Osteocyte (in vitro differentiated cells): ENCODE measurements around the gene SEC22A. TPM values are rescaled to one million over a fixed set of nuclear protein-coding genes. Genes with fewer than 3 reads are reported as not detected.

ENCODE experiments used
- DNase-seq: peaks from one replicate; pipeline ENCODE4 v3.0.0; 2021; ENCODE audit warnings: mixed read lengths; ENCODE audit not compliant: unreplicated experiment; ENCODE audit errors: extremely low spot score
- H3K27ac Mint-ChIP-seq: one replicate; pipeline ENCODE4 v1.8.0; 2021; ENCODE audit warnings: mild to moderate bottlenecking, mixed read lengths; ENCODE audit not compliant: unreplicated experiment
- H3K27me3 Mint-ChIP-seq: one replicate; pipeline ENCODE4 v1.8.0; 2021; ENCODE audit warnings: mixed read lengths; ENCODE audit not compliant: unreplicated experiment
- H3K36me3 Mint-ChIP-seq: one replicate; pipeline ENCODE4 v1.8.0; 2021; ENCODE audit warnings: mixed read lengths; ENCODE audit not compliant: unreplicated experiment
- H3K4me1 Mint-ChIP-seq: one replicate; pipeline ENCODE4 v1.8.0; 2021; ENCODE audit warnings: mixed read lengths; ENCODE audit not compliant: unreplicated experiment
- H3K4me3 Mint-ChIP-seq: one replicate; pipeline ENCODE4 v1.8.0; 2021; ENCODE audit warnings: mild to moderate bottlenecking, moderate library complexity, mixed read lengths; ENCODE audit not compliant: unreplicated experiment
- H3K9me3 Mint-ChIP-seq: one replicate; pipeline ENCODE4 v1.8.0; 2021; ENCODE audit warnings: mixed read lengths; ENCODE audit not compliant: unreplicated experiment
- total RNA-seq: library from RNA; stranded (reverse); gene quantifications from 2 replicates; pipeline ENCODE4 v1.2.1, GENCODE V29; 2021
- TF ChIP-seq, protein P1 (sequence below): fragments of 200-600 bp; sonication (generic); IDR thresholded peaks from 2 replicates; pipeline ENCODE4 v1.5.0; 2021; ENCODE audit warnings: antibody characterized with exemption, mild to moderate bottlenecking, moderate library complexity

Gene SEC22A
- total RNA-seq, 1 donor from 2014 or later, result 19.1 TPM

- Mint-ChIP-seq H3K27ac (no peak overlapping the region), H3K36me3 (peaks cover 28% of the 10 kb centered on the region), H3K9me3 (peaks cover 8% of the 10 kb centered on the region), H3K4me1 (peaks cover 18% of the 10 kb centered on the region), H3K4me3 (no peak overlapping the region), H3K27me3 (no peaks in the 10 kb centered on the region)
- no peak for DNase-seq
- TF ChIP-seq, protein P1, sequence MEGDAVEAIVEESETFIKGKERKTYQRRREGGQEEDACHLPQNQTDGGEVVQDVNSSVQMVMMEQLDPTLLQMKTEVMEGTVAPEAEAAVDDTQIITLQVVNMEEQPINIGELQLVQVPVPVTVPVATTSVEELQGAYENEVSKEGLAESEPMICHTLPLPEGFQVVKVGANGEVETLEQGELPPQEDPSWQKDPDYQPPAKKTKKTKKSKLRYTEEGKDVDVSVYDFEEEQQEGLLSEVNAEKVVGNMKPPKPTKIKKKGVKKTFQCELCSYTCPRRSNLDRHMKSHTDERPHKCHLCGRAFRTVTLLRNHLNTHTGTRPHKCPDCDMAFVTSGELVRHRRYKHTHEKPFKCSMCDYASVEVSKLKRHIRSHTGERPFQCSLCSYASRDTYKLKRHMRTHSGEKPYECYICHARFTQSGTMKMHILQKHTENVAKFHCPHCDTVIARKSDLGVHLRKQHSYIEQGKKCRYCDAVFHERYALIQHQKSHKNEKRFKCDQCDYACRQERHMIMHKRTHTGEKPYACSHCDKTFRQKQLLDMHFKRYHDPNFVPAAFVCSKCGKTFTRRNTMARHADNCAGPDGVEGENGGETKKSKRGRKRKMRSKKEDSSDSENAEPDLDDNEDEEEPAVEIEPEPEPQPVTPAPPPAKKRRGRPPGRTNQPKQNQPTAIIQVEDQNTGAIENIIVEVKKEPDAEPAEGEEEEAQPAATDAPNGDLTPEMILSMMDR, result no peak
These were observed 69.1 kb downstream of the SEC22A start for GRCh38 chr3:123270818-123271217.

DNA sequence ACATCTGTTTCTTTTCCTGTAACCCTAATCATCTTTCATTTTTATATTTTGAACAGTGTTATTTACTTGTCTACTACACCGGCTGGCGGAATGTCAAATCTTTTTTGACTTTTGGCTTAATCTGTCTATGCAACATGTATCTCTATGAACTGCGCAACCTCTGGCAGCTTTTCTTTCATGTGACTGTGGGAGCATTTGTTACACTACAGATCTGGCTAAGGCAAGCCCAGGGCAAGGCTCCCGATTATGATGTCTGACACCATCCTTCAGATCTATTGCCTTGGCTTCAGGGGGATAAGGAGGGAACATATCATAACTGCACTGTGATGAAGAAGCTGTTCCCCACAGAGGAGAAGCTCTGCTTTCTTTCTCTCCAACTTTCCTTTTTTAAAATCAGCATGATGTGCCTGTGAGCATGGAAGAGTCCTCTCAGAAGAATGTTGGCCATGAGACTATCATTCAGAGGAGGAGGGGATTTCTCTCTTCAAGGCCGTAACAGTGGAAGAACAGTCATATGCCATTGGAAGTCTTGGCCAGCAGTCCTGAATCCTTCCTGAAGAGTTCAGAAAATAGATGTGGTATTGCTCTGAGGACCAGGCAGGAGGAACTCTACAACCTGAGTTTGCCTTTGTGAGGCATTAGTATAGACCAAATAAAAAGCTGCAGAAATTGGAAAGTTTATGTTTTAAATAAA, 69.9 kb downstream of the SEC22A start:
- H3K36me3 Mint-ChIP-seq, result peaks cover 21% of the 10 kb centered on the region
- H3K27me3 Mint-ChIP-seq, result no peaks in the 10 kb centered on the region
- H3K4me1 Mint-ChIP-seq, result peaks cover 18% of the 10 kb centered on the region
- H3K27ac Mint-ChIP-seq, result no peak overlapping the region
- TF ChIP-seq, protein P1, result no peak
- peaks cover under 1% of the 10 kb centered on the region for H3K9me3 Mint-ChIP-seq
- no peak overlapping the region for H3K4me3 Mint-ChIP-seq
- DNase-seq, result no peak

- H3K27ac Mint-ChIP-seq, result peak overlapping the region; percentile 76
- no peak for DNase-seq
- no peaks in the 10 kb centered on the region for H3K27me3 Mint-ChIP-seq
- peaks cover 18% of the 10 kb centered on the region for H3K4me1 Mint-ChIP-seq
- no peaks in the 10 kb centered on the region for H3K9me3 Mint-ChIP-seq
- peaks cover 12% of the 10 kb centered on the region for H3K36me3 Mint-ChIP-seq
- H3K4me3 Mint-ChIP-seq, result no peak overlapping the region
- TF ChIP-seq, protein P1, result no peak
These were observed 70.8 kb downstream of the SEC22A start for GRCh38 chr3:123272547-123272946.

DNA sequence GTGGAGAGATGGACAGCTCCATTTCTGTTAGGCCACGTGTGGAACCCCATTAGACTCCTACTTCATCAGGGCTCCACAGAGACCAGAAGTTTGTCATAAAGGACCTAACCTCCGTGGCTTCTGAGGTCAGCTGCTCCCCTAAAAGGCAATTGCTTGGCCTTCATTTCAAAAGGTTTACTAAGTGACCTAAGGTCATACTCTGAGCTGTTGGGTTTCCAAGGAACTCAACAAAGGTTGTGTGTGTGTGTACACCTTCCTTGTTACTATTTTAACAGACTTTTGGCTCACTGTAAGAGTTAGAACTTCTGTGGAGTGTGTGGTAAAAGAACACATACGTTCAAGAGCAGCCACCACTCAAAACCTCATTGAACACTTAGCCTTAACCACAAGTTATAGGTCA, 73.9 kb downstream of the SEC22A start:
- Mint-ChIP-seq H3K27ac (no peak overlapping the region), H3K4me1 (peaks cover 18% of the 10 kb centered on the region), H3K9me3 (no peaks in the 10 kb centered on the region), H3K27me3 (no peaks in the 10 kb centered on the region), H3K36me3 (peaks cover 14% of the 10 kb centered on the region), H3K4me3 (no peak overlapping the region)
- TF ChIP-seq, protein P1, result no peak
- no peak for DNase-seq

DNA sequence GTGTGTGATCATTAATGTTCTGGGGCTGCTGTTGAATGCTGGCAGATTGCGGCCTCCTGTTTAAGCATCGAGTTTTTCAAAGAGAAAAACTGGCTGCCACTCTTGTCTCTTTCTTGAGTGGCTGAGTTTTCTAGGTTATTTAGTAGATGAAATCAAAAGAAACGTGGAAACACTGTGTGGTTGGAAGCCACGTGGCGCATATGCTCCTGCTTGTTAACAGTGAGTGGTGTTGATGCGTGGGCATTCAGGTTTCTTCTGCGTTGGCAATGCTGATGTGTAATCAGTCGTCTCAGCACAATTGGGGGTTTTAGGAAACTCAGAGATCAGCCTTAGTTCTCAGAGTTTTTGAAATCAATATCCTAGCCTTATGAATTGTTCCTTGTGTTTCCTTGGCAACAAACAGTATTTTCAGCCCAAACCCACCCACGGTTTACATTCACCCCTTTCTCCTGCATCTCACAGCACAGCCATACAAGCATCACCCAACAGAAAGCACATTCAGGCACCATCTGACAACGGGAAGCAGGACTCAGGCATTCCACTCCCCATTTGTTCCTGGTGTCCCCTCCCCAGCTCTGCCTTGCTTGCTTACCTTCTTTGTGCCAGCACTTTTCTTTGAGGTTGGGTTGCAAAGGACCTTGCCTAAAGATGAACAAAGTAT, 74.7 kb downstream of the SEC22A start:
- Mint-ChIP-seq H3K36me3 (peaks cover 13% of the 10 kb centered on the region), H3K4me3 (no peak overlapping the region), H3K27me3 (no peaks in the 10 kb centered on the region), H3K4me1 (peaks cover 18% of the 10 kb centered on the region), H3K9me3 (no peaks in the 10 kb centered on the region), H3K27ac (no peak overlapping the region)
- TF ChIP-seq, protein P1, result no peak
- no peak for DNase-seq
